ENCODE measurements around the gene SEL1L3. TPM values are rescaled to one million over a fixed set of nuclear protein-coding genes. Genes with fewer than 3 reads are reported as not detected.

The SEL1L3 gene
- total RNA-seq, 1 donor = 83.5 TPM

DNA sequence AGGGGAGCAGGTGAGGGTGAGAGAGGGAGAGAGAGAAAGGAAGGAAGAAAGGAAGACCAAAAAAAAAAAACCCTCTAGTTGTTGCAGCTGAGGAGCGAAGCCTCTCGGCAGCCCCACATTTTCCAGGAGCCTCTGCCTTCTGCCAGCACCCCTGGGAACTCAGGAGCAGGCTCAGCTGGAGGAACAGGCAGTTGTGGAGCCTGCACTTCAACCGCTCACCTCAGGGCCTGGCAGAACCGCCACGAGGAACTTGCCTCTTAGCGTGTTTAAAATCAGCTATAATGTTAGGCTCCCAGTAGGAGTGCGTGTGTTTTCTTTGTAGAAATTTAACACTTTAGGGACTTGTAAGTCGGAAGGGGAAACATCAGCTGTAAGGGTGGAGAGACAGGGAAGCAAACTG lies 65.7 kb downstream of the SEL1L3 start:
- no peak for DNase-seq (ENCODE audit: low read depth)
- TF ChIP-seq, protein P1, sequence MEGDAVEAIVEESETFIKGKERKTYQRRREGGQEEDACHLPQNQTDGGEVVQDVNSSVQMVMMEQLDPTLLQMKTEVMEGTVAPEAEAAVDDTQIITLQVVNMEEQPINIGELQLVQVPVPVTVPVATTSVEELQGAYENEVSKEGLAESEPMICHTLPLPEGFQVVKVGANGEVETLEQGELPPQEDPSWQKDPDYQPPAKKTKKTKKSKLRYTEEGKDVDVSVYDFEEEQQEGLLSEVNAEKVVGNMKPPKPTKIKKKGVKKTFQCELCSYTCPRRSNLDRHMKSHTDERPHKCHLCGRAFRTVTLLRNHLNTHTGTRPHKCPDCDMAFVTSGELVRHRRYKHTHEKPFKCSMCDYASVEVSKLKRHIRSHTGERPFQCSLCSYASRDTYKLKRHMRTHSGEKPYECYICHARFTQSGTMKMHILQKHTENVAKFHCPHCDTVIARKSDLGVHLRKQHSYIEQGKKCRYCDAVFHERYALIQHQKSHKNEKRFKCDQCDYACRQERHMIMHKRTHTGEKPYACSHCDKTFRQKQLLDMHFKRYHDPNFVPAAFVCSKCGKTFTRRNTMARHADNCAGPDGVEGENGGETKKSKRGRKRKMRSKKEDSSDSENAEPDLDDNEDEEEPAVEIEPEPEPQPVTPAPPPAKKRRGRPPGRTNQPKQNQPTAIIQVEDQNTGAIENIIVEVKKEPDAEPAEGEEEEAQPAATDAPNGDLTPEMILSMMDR (IDR thresholded peaks at IDR 0.05; ENCODE audit: insufficient read depth, low read length) = no peak
- no peak overlapping the region for H3K4me3 ChIP-seq (ENCODE audit: low read depth, low read length)

DNA sequence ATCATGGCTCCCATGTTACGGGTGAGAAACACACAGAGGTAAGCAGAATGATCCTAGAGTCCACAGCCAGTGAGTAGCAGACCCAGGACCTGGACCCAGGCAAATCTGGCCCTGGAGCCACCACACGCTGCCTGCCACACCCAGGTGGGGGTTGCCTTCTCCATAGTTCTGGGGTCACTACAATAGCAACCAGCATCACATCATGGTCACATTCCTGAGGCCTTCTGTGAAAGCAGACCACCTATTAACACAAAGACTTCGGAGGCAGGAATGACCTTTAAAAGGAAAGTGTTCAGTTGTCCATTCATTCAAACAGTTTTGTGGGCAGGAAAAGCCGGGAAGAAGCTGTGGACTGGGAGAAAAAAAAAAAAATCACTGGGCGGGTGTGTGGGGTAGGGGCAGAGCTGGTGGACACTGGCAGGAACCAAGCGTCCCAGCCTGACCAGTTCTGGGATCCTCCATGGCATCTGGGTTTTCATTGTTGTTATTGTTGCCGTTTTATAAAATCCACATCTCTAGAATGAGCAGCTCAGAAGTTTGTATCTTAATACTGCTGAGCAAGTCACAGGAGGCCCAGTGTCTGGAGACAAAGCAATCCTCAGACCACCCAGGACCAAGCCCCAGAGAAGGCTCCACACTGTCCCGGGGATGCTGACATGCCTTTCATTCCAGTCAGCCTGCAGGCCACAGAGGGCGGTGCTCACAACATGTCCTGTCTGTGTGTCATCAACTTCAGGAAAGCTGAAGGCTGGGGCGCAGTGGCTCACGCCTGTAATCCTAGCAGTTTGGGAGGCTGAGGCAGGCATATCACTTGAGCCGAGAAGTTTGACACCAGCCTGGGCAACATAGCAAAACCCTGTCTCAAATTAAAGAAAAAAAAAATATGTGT lies 67.0 kb downstream of the SEL1L3 start:
- H3K4me3 ChIP-seq (ENCODE audit: low read depth, low read length) = no peak overlapping the region
- TF ChIP-seq, protein P1 (IDR thresholded peaks at IDR 0.05; ENCODE audit: insufficient read depth, low read length) = peak; percentile 10
- DNase-seq (ENCODE audit: low read depth) = peak; percentile 40

DNA sequence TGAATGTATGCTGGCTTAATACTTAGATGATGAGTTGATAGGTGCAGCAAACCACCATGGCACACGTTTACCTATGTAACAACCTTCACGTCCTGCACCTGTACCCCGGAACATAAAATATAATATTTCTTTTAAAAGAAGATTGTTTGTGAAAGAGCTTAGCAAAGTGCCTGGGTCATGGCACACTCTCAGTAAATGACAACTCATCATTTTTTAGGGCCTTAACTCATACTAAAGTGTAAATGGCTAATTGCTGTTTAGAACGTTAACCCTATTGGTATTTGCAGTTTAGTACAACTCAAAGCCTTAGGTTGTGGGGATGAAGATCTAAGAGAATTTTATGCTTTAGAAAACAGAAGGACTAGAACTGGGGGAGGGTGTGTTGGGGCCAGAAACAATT lies 67.7 kb downstream of the SEL1L3 start:
- H3K4me3 ChIP-seq (ENCODE audit: low read depth, low read length) = no peak overlapping the region
- TF ChIP-seq, protein P1 (IDR thresholded peaks at IDR 0.05; ENCODE audit: insufficient read depth, low read length) = no peak
- DNase-seq (ENCODE audit: low read depth) = no peak

DNA sequence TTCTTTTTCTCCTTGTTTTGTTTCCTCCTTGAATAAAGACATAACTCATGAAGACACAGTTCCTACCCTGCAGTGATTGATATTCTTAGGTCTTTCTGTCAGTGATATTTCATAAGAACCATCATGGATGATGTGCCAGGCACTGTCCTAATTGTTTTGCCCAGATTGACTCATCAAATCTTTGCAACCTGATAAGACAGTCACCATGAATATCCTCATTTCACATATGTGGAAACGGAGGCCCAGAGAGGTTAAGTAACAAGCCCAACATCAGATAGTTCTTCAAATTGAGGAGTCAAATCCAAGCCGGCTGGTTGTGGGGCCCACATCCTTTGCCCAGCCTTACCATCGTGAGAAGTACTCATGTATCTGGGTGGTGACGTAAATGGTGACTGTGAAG lies 69.9 kb downstream of the SEL1L3 start:
- no peak for DNase-seq (ENCODE audit: low read depth)
- TF ChIP-seq, protein P1 (IDR thresholded peaks at IDR 0.05; ENCODE audit: insufficient read depth, low read length) = no peak
- no peak overlapping the region for H3K4me3 ChIP-seq (ENCODE audit: low read depth, low read length)

DNA sequence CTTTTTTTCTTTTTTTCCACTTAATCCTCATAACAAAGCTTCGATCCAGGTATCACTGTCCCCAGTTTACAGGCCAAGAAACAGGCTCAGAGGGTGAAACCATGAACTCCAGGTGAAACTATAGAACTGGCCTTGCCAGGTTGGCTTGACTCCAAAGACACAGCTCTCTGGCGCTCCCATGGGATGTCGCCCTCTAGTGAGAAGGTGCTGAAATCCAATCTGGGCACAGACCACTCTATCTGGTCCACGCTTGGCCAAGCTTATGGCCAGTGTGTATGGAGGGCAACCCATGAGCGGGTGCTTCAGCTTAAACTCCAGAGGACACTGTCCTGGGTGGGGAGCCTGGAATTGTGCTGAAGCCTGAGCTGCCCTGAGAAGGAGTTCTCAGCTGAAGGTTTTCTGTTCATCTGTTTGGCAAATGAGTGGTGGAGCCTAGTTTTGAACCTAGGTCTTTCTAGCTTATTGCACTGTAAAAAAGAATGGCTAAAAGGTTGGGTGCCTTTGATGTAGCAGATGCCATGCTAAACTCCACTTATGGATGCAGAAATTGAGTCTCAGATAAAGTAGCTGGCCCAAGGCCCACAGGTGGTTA lies 70.5 kb downstream of the SEL1L3 start:
- DNase-seq (ENCODE audit: low read depth) = no peak
- TF ChIP-seq, protein P1 (IDR thresholded peaks at IDR 0.05; ENCODE audit: insufficient read depth, low read length) = peak; percentile 42

DNA sequence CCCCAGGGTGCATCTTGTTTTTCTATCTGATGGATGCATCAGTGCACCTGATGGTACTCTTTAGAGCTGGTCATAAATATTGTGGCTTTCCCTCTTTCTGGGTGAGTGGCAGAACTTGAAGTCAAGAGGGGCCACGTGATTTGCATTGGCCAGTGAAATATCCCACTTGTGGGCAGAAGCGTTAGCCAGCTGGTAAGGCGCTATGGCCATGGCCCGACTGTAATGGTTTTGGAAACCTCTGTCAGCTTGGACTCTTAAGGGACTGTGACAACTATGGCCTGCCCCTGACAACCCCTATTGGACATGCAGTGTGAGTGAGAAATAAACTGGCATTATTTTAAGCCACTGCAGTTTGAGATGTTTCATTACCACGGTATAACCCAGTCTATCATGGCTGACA lies 72.8 kb downstream of the SEL1L3 start:
- TF ChIP-seq, protein P1 (IDR thresholded peaks at IDR 0.05; ENCODE audit: insufficient read depth, low read length) = no peak

More for the DNA sequence above, 70.5 kb downstream of the SEL1L3 start:
- no peak overlapping the region for H3K4me3 ChIP-seq (ENCODE audit: low read depth, low read length)

More for the DNA sequence above, 72.8 kb downstream of the SEL1L3 start:
- H3K4me3 ChIP-seq (ENCODE audit: low read depth, low read length) = no peak overlapping the region
- DNase-seq (ENCODE audit: low read depth) = no peak
